ENCODE data around the gene LTB4R2.
"Not testable (repeated sequence)": the region's sequence is repeated elsewhere in the genome, so short reads cannot be mapped to it uniquely, and the experiment has no call there.

The LTB4R2 gene

DNA sequence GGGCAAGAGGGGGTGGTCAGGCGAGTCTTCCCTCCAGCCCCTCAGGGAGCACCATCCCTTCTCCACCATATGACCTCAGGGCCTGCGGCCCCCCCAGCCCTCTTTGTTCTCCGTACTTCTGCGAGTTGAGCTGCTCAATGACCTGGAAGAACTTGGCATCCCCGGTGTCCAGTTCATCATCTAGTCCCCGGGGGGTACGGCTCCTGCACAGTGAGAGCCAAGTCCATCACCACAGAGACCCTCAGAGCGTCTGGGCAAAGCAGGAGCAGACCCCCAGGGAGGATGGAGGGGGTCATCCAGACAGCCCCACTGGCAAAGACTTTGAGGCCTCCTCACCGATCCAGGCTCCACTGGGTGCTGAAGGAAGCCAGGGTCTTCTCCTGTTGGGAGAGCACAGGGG, 16.0 kb downstream of the LTB4R2 start:
- no peaks in the 10 kb centered on the region for H3K4me1 ChIP-seq (ENCODE audit: insufficient read depth, poor library complexity, severe bottlenecking)
- H3K27me3 ChIP-seq (ENCODE audit: insufficient read depth, poor library complexity, severe bottlenecking), result no peaks in the 10 kb centered on the region
- DNase-seq (ENCODE audit: low spot score), result no peak
- ATAC-seq (ENCODE audit: low read depth), result no peak
- TF ChIP-seq, protein P1, sequence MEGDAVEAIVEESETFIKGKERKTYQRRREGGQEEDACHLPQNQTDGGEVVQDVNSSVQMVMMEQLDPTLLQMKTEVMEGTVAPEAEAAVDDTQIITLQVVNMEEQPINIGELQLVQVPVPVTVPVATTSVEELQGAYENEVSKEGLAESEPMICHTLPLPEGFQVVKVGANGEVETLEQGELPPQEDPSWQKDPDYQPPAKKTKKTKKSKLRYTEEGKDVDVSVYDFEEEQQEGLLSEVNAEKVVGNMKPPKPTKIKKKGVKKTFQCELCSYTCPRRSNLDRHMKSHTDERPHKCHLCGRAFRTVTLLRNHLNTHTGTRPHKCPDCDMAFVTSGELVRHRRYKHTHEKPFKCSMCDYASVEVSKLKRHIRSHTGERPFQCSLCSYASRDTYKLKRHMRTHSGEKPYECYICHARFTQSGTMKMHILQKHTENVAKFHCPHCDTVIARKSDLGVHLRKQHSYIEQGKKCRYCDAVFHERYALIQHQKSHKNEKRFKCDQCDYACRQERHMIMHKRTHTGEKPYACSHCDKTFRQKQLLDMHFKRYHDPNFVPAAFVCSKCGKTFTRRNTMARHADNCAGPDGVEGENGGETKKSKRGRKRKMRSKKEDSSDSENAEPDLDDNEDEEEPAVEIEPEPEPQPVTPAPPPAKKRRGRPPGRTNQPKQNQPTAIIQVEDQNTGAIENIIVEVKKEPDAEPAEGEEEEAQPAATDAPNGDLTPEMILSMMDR (IDR thresholded peaks at IDR 0.05; ENCODE audit: poor library complexity, severe bottlenecking), result no peak
- no peaks in the 10 kb centered on the region for H3K36me3 ChIP-seq (ENCODE audit: low read depth)
- H3K9me3 ChIP-seq (ENCODE audit: severe bottlenecking), result no peaks in the 10 kb centered on the region
- H3K27ac ChIP-seq (ENCODE audit: poor library complexity, severe bottlenecking), result no peak overlapping the region
- H3K4me3 ChIP-seq (ENCODE audit: severe bottlenecking), result no peak overlapping the region

DNA sequence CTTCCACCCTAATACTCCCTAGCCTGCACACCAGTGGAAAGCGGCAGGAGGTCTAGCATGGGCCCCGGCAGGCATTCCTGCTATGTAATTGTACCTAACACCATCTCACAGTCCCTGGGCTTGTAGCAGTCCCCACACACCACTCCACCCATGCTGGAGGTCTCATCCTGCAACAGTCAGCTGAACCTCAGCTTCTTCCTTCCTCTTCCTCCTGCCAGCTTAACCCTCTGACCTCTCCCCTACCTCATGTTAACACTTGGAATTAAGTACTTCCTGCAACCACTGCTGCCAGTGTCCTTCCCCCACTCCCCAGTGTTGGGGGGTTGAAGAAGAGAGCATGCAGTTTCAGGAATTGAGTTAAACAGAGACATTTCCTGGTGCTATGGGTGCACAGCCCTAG, 17.4 kb downstream of the LTB4R2 start:
- no peaks in the 10 kb centered on the region for H3K36me3 ChIP-seq (ENCODE audit: low read depth)
- no peaks in the 10 kb centered on the region for H3K9me3 ChIP-seq (ENCODE audit: severe bottlenecking)
- no peak for ATAC-seq (ENCODE audit: low read depth)
- DNase-seq (ENCODE audit: low spot score), result no peak
- H3K27me3 ChIP-seq (ENCODE audit: insufficient read depth, poor library complexity, severe bottlenecking), result no peaks in the 10 kb centered on the region
- no peaks in the 10 kb centered on the region for H3K4me1 ChIP-seq (ENCODE audit: insufficient read depth, poor library complexity, severe bottlenecking)
- TF ChIP-seq, protein P1 (IDR thresholded peaks at IDR 0.05; ENCODE audit: poor library complexity, severe bottlenecking), result no peak
- H3K4me3 ChIP-seq (ENCODE audit: severe bottlenecking), result no peak overlapping the region
- no peak overlapping the region for H3K27ac ChIP-seq (ENCODE audit: poor library complexity, severe bottlenecking)

DNA sequence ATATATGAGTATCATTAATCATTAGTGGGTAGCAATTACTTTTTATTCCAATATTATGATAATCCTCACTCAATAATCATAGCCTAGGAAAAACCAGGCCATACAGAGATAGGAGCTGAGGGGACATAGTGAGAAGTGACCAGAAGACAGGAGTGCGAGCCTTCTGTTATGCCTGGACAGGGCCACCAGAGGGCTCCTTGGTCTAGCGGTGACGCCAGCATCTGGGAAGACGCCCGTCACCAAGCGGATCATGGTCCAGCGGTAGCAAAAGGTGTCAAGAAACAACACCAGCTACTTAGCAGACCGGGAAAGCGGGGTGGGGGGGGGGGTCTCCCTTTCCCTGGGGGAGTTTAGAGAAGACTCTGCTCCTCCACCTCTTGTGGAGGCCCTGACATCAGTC, 18.0 kb downstream of the LTB4R2 start:
- ATAC-seq (ENCODE audit: low read depth); DNase-seq (ENCODE audit: low spot score); H3K4me1 ChIP-seq (ENCODE audit: insufficient read depth, poor library complexity, severe bottlenecking); H3K4me3 ChIP-seq (ENCODE audit: severe bottlenecking); H3K27me3 ChIP-seq (ENCODE audit: insufficient read depth, poor library complexity, severe bottlenecking); H3K9me3 ChIP-seq (ENCODE audit: severe bottlenecking); H3K36me3 ChIP-seq (ENCODE audit: low read depth); H3K27ac ChIP-seq (ENCODE audit: poor library complexity, severe bottlenecking): not testable (repeated sequence)
- TF ChIP-seq, protein P1 (IDR thresholded peaks at IDR 0.05; ENCODE audit: poor library complexity, severe bottlenecking), result peak; percentile 88

DNA sequence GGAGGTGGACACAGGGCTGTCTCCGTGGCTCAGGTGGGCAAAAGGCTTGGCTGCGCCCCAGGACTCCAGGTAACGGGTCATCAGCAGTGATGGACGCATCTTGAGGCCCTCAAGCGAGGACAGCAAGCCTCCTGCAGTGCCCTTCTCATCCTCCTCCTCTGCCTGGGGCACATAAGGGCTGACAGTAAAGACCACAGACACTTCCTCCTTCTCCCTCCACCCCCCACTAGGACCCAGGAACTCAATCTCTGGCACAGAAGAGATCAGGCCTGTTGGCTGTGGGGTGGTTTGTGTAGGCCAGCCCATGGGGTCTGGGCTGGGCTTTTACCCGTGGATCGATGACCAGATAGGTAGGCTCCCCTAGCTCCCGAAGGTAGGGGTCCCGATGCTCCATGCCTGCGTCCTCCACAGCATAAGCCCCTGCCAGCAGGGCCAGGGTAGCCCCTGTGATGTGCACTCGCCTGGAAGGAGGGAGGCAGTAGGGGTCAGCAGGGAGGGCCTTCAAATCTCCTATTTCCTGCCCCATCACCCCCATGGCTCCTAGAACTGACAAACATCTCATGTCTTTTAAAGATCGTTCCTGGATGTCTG, 19.2 kb downstream of the LTB4R2 start:
- DNase-seq (ENCODE audit: low spot score), result no peak
- Histone ChIP-seq H3K4me1 (ENCODE audit: insufficient read depth, poor library complexity, severe bottlenecking) (peaks cover 3% of the 10 kb centered on the region), H3K36me3 (ENCODE audit: low read depth) (no peaks in the 10 kb centered on the region), H3K27ac (ENCODE audit: poor library complexity, severe bottlenecking) (no peak overlapping the region), H3K9me3 (ENCODE audit: severe bottlenecking) (no peaks in the 10 kb centered on the region), H3K4me3 (ENCODE audit: severe bottlenecking) (no peak overlapping the region), H3K27me3 (ENCODE audit: insufficient read depth, poor library complexity, severe bottlenecking) (peaks cover 13% of the 10 kb centered on the region)
- ATAC-seq (ENCODE audit: low read depth), result no peak
- TF ChIP-seq, protein P1 (IDR thresholded peaks at IDR 0.05; ENCODE audit: poor library complexity, severe bottlenecking), result no peak

DNA sequence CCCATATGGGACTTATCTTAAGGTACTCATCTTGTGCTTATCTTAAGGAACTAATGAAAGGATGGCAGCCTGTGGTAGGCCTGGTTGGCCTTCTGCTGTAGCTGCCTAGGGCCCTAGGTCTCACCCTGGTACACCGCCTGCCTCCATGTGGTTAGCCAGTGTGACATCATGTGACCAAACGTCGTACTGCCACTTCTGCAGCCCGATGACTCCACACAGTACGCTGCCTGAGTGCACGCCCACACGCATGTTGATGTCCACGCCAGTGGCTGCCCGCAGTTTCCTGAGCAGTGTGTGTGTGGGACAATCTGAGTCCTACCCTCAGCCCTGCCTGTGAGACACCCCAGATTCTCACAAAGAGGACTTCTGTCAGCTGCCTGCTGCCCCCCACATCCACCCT, 19.8 kb downstream of the LTB4R2 start:
- Histone ChIP-seq H3K9me3 (ENCODE audit: severe bottlenecking) (no peaks in the 10 kb centered on the region), H3K4me1 (ENCODE audit: insufficient read depth, poor library complexity, severe bottlenecking) (peaks cover 3% of the 10 kb centered on the region), H3K4me3 (ENCODE audit: severe bottlenecking) (no peak overlapping the region), H3K27me3 (ENCODE audit: insufficient read depth, poor library complexity, severe bottlenecking) (peaks cover 19% of the 10 kb centered on the region), H3K36me3 (ENCODE audit: low read depth) (no peaks in the 10 kb centered on the region), H3K27ac (ENCODE audit: poor library complexity, severe bottlenecking) (no peak overlapping the region)
- ATAC-seq (ENCODE audit: low read depth) (no peak), DNase-seq (ENCODE audit: low spot score) (no peak)
- TF ChIP-seq, protein P1 (IDR thresholded peaks at IDR 0.05; ENCODE audit: poor library complexity, severe bottlenecking), result no peak

All from RWPE2 (cell line).